Endodermal cell (in vitro differentiated cells): ENCODE results near the gene C1orf21. TPM values are rescaled to one million over a fixed set of nuclear protein-coding genes. Genes with fewer than 3 reads are reported as not detected.

Experiments
- DNase-seq: peaks from one replicate; pipeline ENCODE4 v3.0.0-alpha.2; 2017
- H3K27ac ChIP-seq: 2 replicates; pipeline ENCODE4 v1.5.1; 2013; ENCODE audit warnings: mild to moderate bottlenecking, low read depth, low read length, moderate library complexity
- H3K27me3 ChIP-seq: 2 replicates; pipeline ENCODE4 v1.6.1; 2013; ENCODE audit warnings: mild to moderate bottlenecking, low read length, moderate library complexity; ENCODE audit not compliant: insufficient read depth, control insufficient read depth, poor library complexity, severe bottlenecking
- H3K36me3 ChIP-seq: 2 replicates; pipeline ENCODE4 v1.7.0; 2013; ENCODE audit warnings: mild to moderate bottlenecking, low read length, moderate library complexity; ENCODE audit not compliant: control insufficient read depth, insufficient read depth
- H3K4me1 ChIP-seq: one replicate; pipeline ENCODE4 v1.7.0; 2013; ENCODE audit warnings: low read length; ENCODE audit not compliant: control insufficient read depth, insufficient read depth
- H3K4me3 ChIP-seq: 2 replicates; pipeline ENCODE4 v1.5.1; 2013; ENCODE audit warnings: mild to moderate bottlenecking, low read length, moderate library complexity
- H3K9ac ChIP-seq: 2 replicates; pipeline ENCODE4 v1.6.1; 2013; ENCODE audit warnings: mild to moderate bottlenecking, low read length, moderate library complexity; ENCODE audit not compliant: poor library complexity, severe bottlenecking; ENCODE audit errors: extremely low read depth
- H3K9me3 ChIP-seq: 2 replicates; pipeline ENCODE4 v1.6.1; 2013; ENCODE audit warnings: mild to moderate bottlenecking, low read length, moderate library complexity; ENCODE audit not compliant: control insufficient read depth
- H3K27ac Mint-ChIP-seq: 2 replicates; pipeline ENCODE4 v1.8.0; 2020; ENCODE audit warnings: mixed read lengths
- H3K27me3 Mint-ChIP-seq: 2 replicates; pipeline ENCODE4 v1.8.0; 2021; ENCODE audit warnings: mild to moderate bottlenecking, mixed read lengths; ENCODE audit not compliant: insufficient read depth
- H3K36me3 Mint-ChIP-seq: 2 replicates; pipeline ENCODE4 v1.8.0; 2020; ENCODE audit warnings: low read depth, mixed read lengths
- H3K4me1 Mint-ChIP-seq: 2 replicates; pipeline ENCODE4 v1.8.0; 2020; ENCODE audit warnings: mixed read lengths
- H3K4me3 Mint-ChIP-seq: 2 replicates; pipeline ENCODE4 v1.8.0; 2020; ENCODE audit warnings: mild to moderate bottlenecking, moderate library complexity, mixed read lengths
- H3K9me3 Mint-ChIP-seq: 2 replicates; pipeline ENCODE4 v1.8.0; 2020; ENCODE audit warnings: mild to moderate bottlenecking, mixed read lengths
- CTCF ChIP-seq: fragments of 200-600 bp; sonication (generic); conservative IDR thresholded peaks from 2 replicates; pipeline ENCODE4 v1.5.0; 2021; ENCODE audit warnings: antibody characterized with exemption, mild to moderate bottlenecking
- WGBS, 2 experiments: methylation state at CpG; one replicate each; pipeline versions ENCODE4 v1.1.5 to v1.1.7; 2013; ENCODE audit warnings: missing lambda C conversion rate in 2 of 2, mixed read lengths in 1 of 2; ENCODE audit not compliant: insufficient coverage in 1 of 2, insufficient read length in 1 of 2; 5-methylcytosine and 5-hydroxymethylcytosine counted together
- total RNA-seq, 2 donors: library from RNA; stranded (reverse); fragmentation: NEBNext Ultra II Directional in 1 of 2; extraction: Animal tissue kit (Norgen Biotek cat#: 25700) in 1 of 2; gene quantifications; 2 replicates in 1 of 2; 3 replicates in 1 of 2; pipeline ENCODE4 v1.2.1, GENCODE V29; 2021

C1orf21 gene
- total RNA-seq, 2 donors from 2014 or later, result 9.1 to 10.2 TPM

GRCh38 chr1:184655185-184655584, 268.4 kb downstream of the C1orf21 start:
- Mint-ChIP-seq H3K9me3 (peaks cover 10% of the 10 kb centered on the region), H3K27ac (no peak overlapping the region), H3K4me1 (peaks cover 2% of the 10 kb centered on the region), H3K4me3 (no peak overlapping the region), H3K36me3 (no peaks in the 10 kb centered on the region), H3K27me3 (peaks cover 20% of the 10 kb centered on the region)
- Histone ChIP-seq H3K9me3 (peaks cover 10% of the 10 kb centered on the region), H3K4me1 (no peaks in the 10 kb centered on the region), H3K36me3 (no peaks in the 10 kb centered on the region), H3K27ac (no peak overlapping the region), H3K4me3 (no peak overlapping the region), H3K9ac (no peak overlapping the region), H3K27me3 (no peaks in the 10 kb centered on the region)
- TF ChIP-seq CTCF, result no peak
- no peak for DNase-seq

GRCh38 chr1:184656221-184656620, 269.4 kb downstream of the C1orf21 start:
- no peak overlapping the region for H3K27ac Mint-ChIP-seq
- Histone ChIP-seq H3K4me3 (no peak overlapping the region), H3K27ac (no peak overlapping the region), H3K27me3 (no peaks in the 10 kb centered on the region), H3K9ac (no peak overlapping the region), H3K9me3 (peaks cover 10% of the 10 kb centered on the region), H3K36me3 (no peaks in the 10 kb centered on the region), H3K4me1 (peaks cover 8% of the 10 kb centered on the region)
- H3K36me3 Mint-ChIP-seq, result no peaks in the 10 kb centered on the region
- H3K4me1 Mint-ChIP-seq, result peaks cover 12% of the 10 kb centered on the region
- TF ChIP-seq CTCF, result no peak
- DNase-seq, result no peak
- peaks cover 9% of the 10 kb centered on the region for H3K9me3 Mint-ChIP-seq
- peaks cover 16% of the 10 kb centered on the region for H3K27me3 Mint-ChIP-seq
- 84% methylated on average over 2 of the region's 2 CpGs; no CpG with 5 or more reads in 1 of the 2 experiments for WGBS, 2 experiments
- H3K4me3 Mint-ChIP-seq, result no peak overlapping the region

- TF ChIP-seq CTCF, result no peak
- Histone ChIP-seq H3K4me1 (peaks cover 13% of the 10 kb centered on the region), H3K27ac (no peak overlapping the region), H3K27me3 (no peaks in the 10 kb centered on the region), H3K36me3 (no peaks in the 10 kb centered on the region), H3K9me3 (no peaks in the 10 kb centered on the region), H3K9ac (no peak overlapping the region), H3K4me3 (no peak overlapping the region)
- no peaks in the 10 kb centered on the region for H3K9me3 Mint-ChIP-seq
- peaks cover 23% of the 10 kb centered on the region for H3K4me1 Mint-ChIP-seq
- no peak overlapping the region for H3K27ac Mint-ChIP-seq
- WGBS, 2 experiments, result 100% methylated on average over 2 of the region's 2 CpGs; no CpG with 5 or more reads in 1 of the 2 experiments
- no peak overlapping the region for H3K4me3 Mint-ChIP-seq
- no peaks in the 10 kb centered on the region for H3K36me3 Mint-ChIP-seq
- H3K27me3 Mint-ChIP-seq, result peaks cover 2% of the 10 kb centered on the region
- no peak for DNase-seq
These were observed 271.2 kb downstream of the C1orf21 start for GRCh38 chr1:184658055-184658454.
